GM12878 (cell line): ENCODE data around the gene SLC39A8. TPM values are rescaled to one million over a fixed set of nuclear protein-coding genes. Genes with fewer than 3 reads are reported as not detected.

Experiments
- ATAC-seq: fragments of 200-7000 bp; cut with Tn5 transposase; 3 replicates; pipeline ENCODE4 v1.9.1; 2020; ENCODE audit warnings: mild to moderate bottlenecking, moderate library complexity
- BruUV-seq: library from RNA; stranded (reverse); fragments of 400-500 nt; replicated peaks from 2 replicates; lab custom pipeline; 2021; lab: Mats Ljungman, UMichigan
- CTCF ChIA-PET: fragments of 300-600 bp; sonication (Branson Sonifier 250); formaldehyde crosslinking; extraction: SDS; loops from one replicate; lab custom pipeline; 2021; ENCODE audit warnings: inconsistent platforms; lab: Yijun Ruan, JAX
- POLR2A ChIA-PET: fragments of 350-600 bp; formaldehyde crosslinking; extraction: SDS; loops from one replicate; lab custom pipeline; 2021; ENCODE audit warnings: inconsistent platforms; lab: Charles Lee
- RAD21 ChIA-PET: fragments of 300-600 bp; sonication (Branson Sonifier 250); formaldehyde crosslinking; loops from one replicate; lab custom pipeline; 2023; ENCODE audit warnings: antibody characterized with exemption; ENCODE audit not compliant: unreplicated experiment; lab: Charles Lee
- SMC1A ChIA-PET: fragments of 300-600 bp; sonication (Branson Sonifier 250); formaldehyde crosslinking; loops from one replicate; lab custom pipeline; 2023; ENCODE audit not compliant: unreplicated experiment, uncharacterized antibody; lab: Charles Lee
- DNase-seq: peaks from one replicate; pipeline ENCODE4 v3.0.0-alpha.2; 2011; ENCODE audit warnings: low read depth, low spot score
- FAIRE-seq: peaks from 3 replicates; lab custom pipeline; 2011; peaks lifted over from hg19 to GRCh38; lab: Jason Lieb, UNC
- H2AFZ ChIP-seq: 2 replicates; pipeline ENCODE4 v1.6.0; 2011; ENCODE audit warnings: low read depth, low read length, control low read depth; ENCODE audit not compliant: control insufficient read depth
- H3K27ac ChIP-seq: 2 replicates; pipeline ENCODE4 v1.5.1; 2011; ENCODE audit warnings: control low read depth; ENCODE audit not compliant: control insufficient read depth, insufficient read depth
- H3K27me3 ChIP-seq, 2 experiments: replicated peaks in 1 of 2; 2 replicates each; pipeline versions ENCODE4 v1.6.0 to v1.6.1; 2011; ENCODE audit warnings: low read length in 1 of 2; ENCODE audit not compliant: control insufficient read depth in 2 of 2, insufficient read depth in 2 of 2
- H3K36me3 ChIP-seq, 2 experiments: 2 replicates each; pipeline ENCODE4 v1.5.1; 2011; ENCODE audit warnings: low read length in 1 of 2; ENCODE audit not compliant: control insufficient read depth in 2 of 2, insufficient read depth in 2 of 2
- H3K4me1 ChIP-seq: 2 replicates; pipeline ENCODE4 v1.6.1; 2011; ENCODE audit warnings: mild to moderate bottlenecking, low read length, moderate library complexity, mixed read lengths; ENCODE audit not compliant: control insufficient read depth, insufficient read depth
- H3K4me2 ChIP-seq: 2 replicates; pipeline ENCODE4 v1.6.0; 2011; ENCODE audit warnings: control low read depth; ENCODE audit not compliant: control insufficient read depth, insufficient read depth
- H3K4me3 ChIP-seq: fragments of 200-600 bp; sonication (generic); 2 replicates; pipeline ENCODE4 v1.5.1; 2016
- H3K79me2 ChIP-seq: 2 replicates; pipeline ENCODE4 v1.6.0; 2011; ENCODE audit warnings: low read length; ENCODE audit not compliant: control insufficient read depth, insufficient read depth
- H3K9ac ChIP-seq: 2 replicates; pipeline ENCODE4 v1.8.0; 2011; ENCODE audit warnings: low read length, control low read depth, mixed read lengths; ENCODE audit not compliant: control insufficient read depth, insufficient read depth
- H3K9me3 ChIP-seq: replicated peaks from 3 replicates; pipeline ENCODE4 v1.5.1; 2011; ENCODE audit warnings: mild to moderate bottlenecking, low read length; ENCODE audit not compliant: control insufficient read depth, insufficient read depth
- H4K20me1 ChIP-seq: 2 replicates; pipeline ENCODE4 v1.6.0; 2011; ENCODE audit not compliant: control insufficient read depth, insufficient read depth
- ATF7 ChIP-seq: fragments of 450-650 bp; IDR thresholded peaks from 2 replicates; pipeline ENCODE4 v1.6.1; 2016; ENCODE audit warnings: low read depth, mild to moderate bottlenecking
- BMI1 ChIP-seq: fragments of 450-650 bp; IDR thresholded peaks from 2 replicates; pipeline ENCODE4 v1.6.1; 2016; ENCODE audit warnings: mild to moderate bottlenecking, moderate library complexity, borderline replicate concordance
- E2F4 ChIP-seq: IDR thresholded peaks from 2 replicates; pipeline ENCODE4 v1.6.1; 2012; ENCODE audit warnings: low read depth, low read length, improper control_type of control experiment
- EP300 ChIP-seq, 2 experiments: fragments of 150-350 bp in 1 of 2; IDR thresholded peaks; 2 replicates each; pipeline ENCODE4 v1.6.1; 2011 to 2012; ENCODE audit warnings: low read depth in 2 of 2, low read length in 2 of 2, borderline replicate concordance in 1 of 2, improper control_type of control experiment in 1 of 2, inconsistent platforms in 1 of 2; ENCODE audit not compliant: control insufficient read depth in 1 of 2
- FOS ChIP-seq: IDR thresholded peaks from 3 replicates; pipeline ENCODE4 v1.6.1; 2011; ENCODE audit warnings: borderline replicate concordance; ENCODE audit not compliant: insufficient read length; ENCODE audit errors: extremely low read depth
- FOXM1 ChIP-seq: IDR thresholded peaks from 2 replicates; pipeline ENCODE4 v1.6.1; 2012; ENCODE audit warnings: low read depth, mild to moderate bottlenecking, inconsistent platforms, low read length, moderate library complexity
- HDGF ChIP-seq: fragments of 450-650 bp; IDR thresholded peaks from 2 replicates; pipeline ENCODE4 v1.6.1; 2016; ENCODE audit warnings: antibody characterized with exemption
- MTA2 ChIP-seq: fragments of 450-650 bp; IDR thresholded peaks from 2 replicates; pipeline ENCODE4 v1.6.1; 2016; ENCODE audit warnings: low read depth, mild to moderate bottlenecking, moderate library complexity
- MTA3 ChIP-seq: IDR thresholded peaks from 2 replicates; pipeline ENCODE4 v1.6.1; 2012; ENCODE audit warnings: low read length, inconsistent platforms, borderline replicate concordance
- SIX5 ChIP-seq: IDR thresholded peaks from 2 replicates; pipeline ENCODE4 v1.6.1; 2011; ENCODE audit warnings: mild to moderate bottlenecking, low read depth, low read length, moderate library complexity; ENCODE audit not compliant: severe bottlenecking
- SMAD1 ChIP-seq: fragments of 450-650 bp; IDR thresholded peaks from 2 replicates; pipeline ENCODE4 v1.6.1; 2018; ENCODE audit warnings: mild to moderate bottlenecking, low read depth; ENCODE audit not compliant: partially characterized antibody
- SP1 ChIP-seq: IDR thresholded peaks from one replicate; pipeline ENCODE4 v1.6.1; 2011; ENCODE audit warnings: low read depth, low read length
- SPI1 ChIP-seq: IDR thresholded peaks from 2 replicates; pipeline ENCODE4 v1.6.1; 2011; ENCODE audit warnings: low read depth, mild to moderate bottlenecking, low read length, moderate library complexity, borderline replicate concordance; ENCODE audit not compliant: insufficient read depth
- STAT3 ChIP-seq: IDR thresholded peaks from 2 replicates; pipeline ENCODE4 v1.6.1; 2011; ENCODE audit warnings: low read depth, low read length, improper control_type of control experiment
- in situ Hi-C: fragments of 300-500 bp; cut with MboI; formaldehyde crosslinking; loops from 9 replicates; pipeline ENCODE4 v1.14.3; 2018; ENCODE audit warnings: mixed read lengths
- intact Hi-C: fragments of 100-400 bp; cut with micrococcal nuclease; formaldehyde crosslinking; loops from one replicate; pipeline ENCODE4 v1.14.2; 2022; ENCODE audit not compliant: unreplicated experiment
- polyA plus RNA-seq, 11 experiments: library from polyadenylated mRNA; depleted of rRNA in 4 of 11; unstranded in 6 of 11; stranded (reverse) in 5 of 11; fragments of >200 nt; fragmentation: Nextera tagmentation in 4 of 11; fragmentation: Illumina TruSeq in 1 of 11; extraction: Ambion mirVana in 4 of 11; extraction: Trizol in 1 of 11; gene quantifications; 1 replicate in 1 of 11; 2 replicates in 10 of 11; pipeline versions ENCODE4 v1.2.1 to v1.2.3, GENCODE V29; 2011 to 2016; ENCODE audit warnings: inconsistent platforms in 2 of 11, missing spikeins in 2 of 11, low read depth in 1 of 11
- total RNA-seq, 4 experiments: library from RNA; depleted of rRNA in 3 of 4; stranded (reverse); fragments of >200 nt in 3 of 4; fragmentation: Illumina TruSeq in 1 of 4; extraction: Trizol in 1 of 4; gene quantifications; 2 replicates each; pipeline versions ENCODE4 v1.2.1 to v1.2.3, GENCODE V29; 2013 to 2021
- TF ChIP-seq, protein P1 (sequence below), 3 experiments: IDR thresholded peaks in 2 of 3; conservative IDR thresholded peaks in 1 of 3; 2 replicates each; pipeline ENCODE4 v1.5.1; 2011; ENCODE audit warnings: low read depth in 3 of 3, low read length in 3 of 3, mild to moderate bottlenecking in 3 of 3, control low read depth in 2 of 3, moderate library complexity in 2 of 3, inconsistent platforms in 1 of 3, mixed read lengths in 1 of 3; ENCODE audit not compliant: control insufficient read depth in 2 of 3, insufficient read depth in 1 of 3; ENCODE audit errors: extremely low read depth in 1 of 3
- TF ChIP-seq, protein P2 (sequence below): IDR thresholded peaks from 2 replicates; pipeline ENCODE4 v1.6.1; 2011; ENCODE audit warnings: mild to moderate bottlenecking, low read depth, low read length, moderate library complexity; ENCODE audit not compliant: insufficient replicate concordance

The SLC39A8 gene
- total and polyA plus RNA-seq, 10 of the 15 experiments (the other 5 are each of a cell fraction or from before 2014, with no cell fraction given): 7.9 to 47.8 (median 32.8) TPM

GRCh38 chr4:102234243-102234838 is 110.9 kb downstream of the SLC39A8 start (continued):
- TF ChIP-seq E2F4 (no peak), BMI1 (no peak), SMAD1 (no peak)
- TF ChIP-seq, protein P1, sequence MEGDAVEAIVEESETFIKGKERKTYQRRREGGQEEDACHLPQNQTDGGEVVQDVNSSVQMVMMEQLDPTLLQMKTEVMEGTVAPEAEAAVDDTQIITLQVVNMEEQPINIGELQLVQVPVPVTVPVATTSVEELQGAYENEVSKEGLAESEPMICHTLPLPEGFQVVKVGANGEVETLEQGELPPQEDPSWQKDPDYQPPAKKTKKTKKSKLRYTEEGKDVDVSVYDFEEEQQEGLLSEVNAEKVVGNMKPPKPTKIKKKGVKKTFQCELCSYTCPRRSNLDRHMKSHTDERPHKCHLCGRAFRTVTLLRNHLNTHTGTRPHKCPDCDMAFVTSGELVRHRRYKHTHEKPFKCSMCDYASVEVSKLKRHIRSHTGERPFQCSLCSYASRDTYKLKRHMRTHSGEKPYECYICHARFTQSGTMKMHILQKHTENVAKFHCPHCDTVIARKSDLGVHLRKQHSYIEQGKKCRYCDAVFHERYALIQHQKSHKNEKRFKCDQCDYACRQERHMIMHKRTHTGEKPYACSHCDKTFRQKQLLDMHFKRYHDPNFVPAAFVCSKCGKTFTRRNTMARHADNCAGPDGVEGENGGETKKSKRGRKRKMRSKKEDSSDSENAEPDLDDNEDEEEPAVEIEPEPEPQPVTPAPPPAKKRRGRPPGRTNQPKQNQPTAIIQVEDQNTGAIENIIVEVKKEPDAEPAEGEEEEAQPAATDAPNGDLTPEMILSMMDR (IDR thresholded peaks at IDR 0.05 in 2 of 3, conservative IDR thresholded peaks at IDR 0.05 in 1 of 3; ENCODE audit: control insufficient read depth in 2 of 3, extremely low read depth in 1 of 3, insufficient read depth in 1 of 3, low read depth in 3 of 3, low read length in 3 of 3): no peak

- Histone ChIP-seq H3K4me3 (no peak overlapping the region), H3K27me3 (no peaks in the 10 kb centered on the region), H3K36me3 (no peaks in the 10 kb centered on the region), H3K27ac (no peak overlapping the region), H3K4me2 (no peak overlapping the region), H3K9me3 (no peaks in the 10 kb centered on the region), H3K79me2 (no peaks in the 10 kb centered on the region), H4K20me1 (no peaks in the 10 kb centered on the region), H2AFZ (no peak overlapping the region), H3K9ac (no peak overlapping the region), H3K4me1 (no peaks in the 10 kb centered on the region)
- no peak for FAIRE-seq
- ChIA-PET CTCF (no interaction called here), SMC1A (no interaction called here), POLR2A (no interaction called here), RAD21 (no interaction called here)
- in situ Hi-C loops (no loop called here), intact Hi-C loops (no loop called here)
- no TSS peak for BruUV-seq
- no peak for ATAC-seq
- DNase-seq: no peak
- no peak for TF ChIP-seq SP1
- no peak for TF ChIP-seq MTA2
- no peak for TF ChIP-seq SIX5
- TF ChIP-seq FOXM1: no peak
- no peak for TF ChIP-seq ATF7
- TF ChIP-seq SPI1: no peak
- no peak for TF ChIP-seq STAT3
- TF ChIP-seq, protein P1 (IDR thresholded peaks at IDR 0.05 in 2 of 3, conservative IDR thresholded peaks at IDR 0.05 in 1 of 3; ENCODE audit: control insufficient read depth in 2 of 3, extremely low read depth in 1 of 3, insufficient read depth in 1 of 3, low read depth in 3 of 3, low read length in 3 of 3): no peak
- TF ChIP-seq, protein P2, sequence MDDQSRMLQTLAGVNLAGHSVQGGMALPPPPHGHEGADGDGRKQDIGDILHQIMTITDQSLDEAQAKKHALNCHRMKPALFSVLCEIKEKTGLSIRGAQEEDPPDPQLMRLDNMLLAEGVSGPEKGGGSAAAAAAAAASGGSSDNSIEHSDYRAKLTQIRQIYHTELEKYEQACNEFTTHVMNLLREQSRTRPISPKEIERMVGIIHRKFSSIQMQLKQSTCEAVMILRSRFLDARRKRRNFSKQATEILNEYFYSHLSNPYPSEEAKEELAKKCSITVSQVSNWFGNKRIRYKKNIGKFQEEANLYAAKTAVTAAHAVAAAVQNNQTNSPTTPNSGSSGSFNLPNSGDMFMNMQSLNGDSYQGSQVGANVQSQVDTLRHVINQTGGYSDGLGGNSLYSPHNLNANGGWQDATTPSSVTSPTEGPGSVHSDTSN: no peak
- TF ChIP-seq MTA3: no peak
- no peak for TF ChIP-seq FOS
- TF ChIP-seq HDGF: no peak
- no peak for TF ChIP-seq EP300 (IDR thresholded peaks at IDR 0.05; ENCODE audit: borderline replicate concordance in 1 of 2, control insufficient read depth in 1 of 2, low read depth in 2 of 2, low read length in 2 of 2)
These were observed 115.1 kb downstream of the SLC39A8 start for GRCh38 chr4:102230194-102230593.
